Measurements from ENCODE around the gene LPP.

The LPP gene

DNA sequence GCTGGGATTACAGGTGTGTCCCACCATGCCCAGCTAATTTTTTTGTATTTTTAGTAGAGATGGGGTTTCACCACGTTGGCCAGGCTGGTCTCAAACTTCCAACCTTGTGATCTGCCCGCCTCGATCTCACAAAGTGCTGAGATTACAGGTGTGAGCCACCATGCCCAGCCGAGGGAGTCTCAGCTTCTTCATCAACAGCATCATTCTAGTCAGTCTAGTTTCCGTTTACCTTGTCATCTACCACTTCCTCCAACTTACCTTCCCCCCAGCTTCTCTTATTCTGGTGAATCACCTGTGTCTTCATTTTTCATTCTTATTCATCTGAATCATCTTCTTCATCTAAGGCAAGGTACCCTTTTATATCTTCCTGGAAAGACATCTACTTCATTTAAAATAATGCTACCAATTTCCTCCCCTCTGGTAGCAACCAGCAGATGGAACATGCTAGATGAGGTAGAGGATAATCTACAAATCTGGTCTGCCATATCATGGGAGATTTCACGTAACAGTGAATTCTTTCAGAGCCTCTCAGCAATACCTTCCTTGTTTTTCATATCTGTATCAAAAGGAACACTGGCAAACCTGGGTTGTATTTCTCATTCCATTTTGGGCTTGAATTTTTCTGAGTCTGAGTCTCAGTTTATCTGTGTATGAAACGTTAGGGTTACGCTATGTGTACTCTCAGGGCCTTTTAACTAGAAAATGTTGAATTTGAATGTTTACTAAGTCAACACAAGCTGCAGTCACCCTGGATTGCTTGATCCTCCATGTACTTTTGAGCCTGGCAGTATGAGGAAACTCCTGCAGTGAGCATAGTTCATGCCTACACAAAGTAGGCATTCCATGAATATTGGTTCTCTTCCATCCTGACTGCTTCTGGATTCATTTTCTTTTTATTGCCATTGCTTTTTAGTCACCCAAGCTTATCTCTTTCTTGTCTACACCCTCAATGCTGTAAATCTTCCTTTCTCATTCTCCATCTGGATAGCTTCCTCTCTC, 16.8 kb downstream of the LPP start:
- no peak for DNase-seq (ENCODE audit: low read depth)

DNA sequence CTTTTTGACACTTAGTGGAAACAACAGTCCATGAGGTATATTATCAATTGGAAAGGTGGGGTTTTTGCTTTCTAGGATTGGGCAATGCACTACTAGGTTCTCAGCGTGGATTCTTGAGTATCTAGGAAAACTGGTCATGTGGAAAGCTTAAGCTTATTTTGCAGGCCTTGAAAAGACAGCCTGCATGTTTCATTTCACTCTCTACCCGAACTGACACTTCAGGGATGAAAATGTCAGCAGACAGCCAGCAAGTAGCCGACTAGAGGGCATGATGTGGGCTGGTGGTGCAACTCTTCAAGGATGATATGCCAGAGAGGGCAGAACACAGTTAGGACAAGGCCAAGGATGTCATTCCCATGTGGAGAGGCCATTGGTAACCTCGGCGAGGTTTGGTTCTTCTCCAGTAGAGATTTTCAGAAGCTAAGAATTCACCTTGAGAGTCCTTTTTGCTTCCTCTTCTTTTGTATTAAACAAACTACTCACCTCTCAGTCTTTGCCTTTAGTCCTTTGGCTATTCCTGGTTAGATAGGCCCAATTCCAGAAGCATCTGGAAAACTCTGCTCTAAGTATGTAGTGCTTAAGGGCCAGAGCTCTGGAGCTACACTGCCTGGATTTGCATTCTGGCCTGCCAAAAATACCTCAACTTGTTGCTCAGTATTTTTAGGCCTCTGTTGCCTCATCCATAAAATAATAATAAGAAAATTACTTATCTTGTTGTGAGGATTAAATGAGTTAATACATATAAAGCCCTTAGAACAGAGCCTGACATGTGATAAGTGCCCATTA, 17.9 kb downstream of the LPP start:
- DNase-seq (ENCODE audit: low read depth): no peak

DNA sequence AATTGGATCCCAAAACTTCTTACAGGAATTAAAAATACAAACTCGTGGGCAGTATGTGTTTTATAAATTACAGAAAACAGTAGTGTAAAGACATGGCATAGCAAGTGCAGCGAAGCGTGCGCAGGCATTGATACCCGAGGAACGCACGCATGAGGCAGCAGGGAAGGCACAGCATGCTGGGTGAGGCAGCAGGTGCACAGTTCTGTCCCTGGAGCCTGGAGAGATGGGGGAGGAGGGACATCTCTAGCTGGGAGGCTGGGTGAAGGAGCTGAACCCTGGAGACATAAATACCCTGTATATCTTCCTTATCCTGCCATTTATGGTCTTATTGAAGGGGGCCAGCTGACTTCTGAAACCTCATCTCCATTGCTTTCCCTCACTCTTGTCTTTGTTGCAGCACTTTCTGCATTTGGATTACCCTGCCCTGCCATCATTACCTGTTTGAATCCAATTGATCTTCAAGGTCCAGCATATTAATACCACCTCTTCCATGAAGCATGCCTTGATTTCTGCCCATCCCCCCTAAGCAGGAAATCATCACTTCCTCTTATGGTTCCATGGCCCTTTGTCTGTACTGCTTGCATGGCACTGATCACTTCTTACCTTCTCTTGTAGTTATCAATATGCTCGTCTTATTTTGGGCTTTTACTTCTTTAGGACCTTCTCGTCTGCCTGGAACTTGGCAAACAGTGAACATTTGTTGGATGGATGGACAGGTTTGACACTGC, 20.5 kb downstream of the LPP start:
- no peak for DNase-seq (ENCODE audit: low read depth)

DNA sequence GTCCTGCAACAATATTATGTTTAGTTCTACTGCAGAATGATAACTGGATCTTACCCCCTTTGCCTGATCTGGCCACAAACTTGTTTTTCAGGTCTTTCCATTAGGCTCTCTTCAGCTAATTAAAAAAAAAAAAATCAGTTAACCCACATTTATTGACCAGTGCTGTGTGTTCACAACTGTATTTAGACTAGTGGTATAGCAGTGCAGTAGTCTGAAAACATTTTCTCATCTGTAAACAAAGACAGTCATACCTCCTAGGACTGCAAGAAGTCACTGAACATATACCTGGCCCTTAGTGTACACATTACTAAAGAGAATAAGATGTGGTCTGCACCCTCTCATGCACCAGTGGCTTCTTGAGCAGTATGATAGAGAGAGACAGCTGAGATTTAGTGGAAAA, 22.5 kb downstream of the LPP start:
- no peak for DNase-seq (ENCODE audit: low read depth)

DNA sequence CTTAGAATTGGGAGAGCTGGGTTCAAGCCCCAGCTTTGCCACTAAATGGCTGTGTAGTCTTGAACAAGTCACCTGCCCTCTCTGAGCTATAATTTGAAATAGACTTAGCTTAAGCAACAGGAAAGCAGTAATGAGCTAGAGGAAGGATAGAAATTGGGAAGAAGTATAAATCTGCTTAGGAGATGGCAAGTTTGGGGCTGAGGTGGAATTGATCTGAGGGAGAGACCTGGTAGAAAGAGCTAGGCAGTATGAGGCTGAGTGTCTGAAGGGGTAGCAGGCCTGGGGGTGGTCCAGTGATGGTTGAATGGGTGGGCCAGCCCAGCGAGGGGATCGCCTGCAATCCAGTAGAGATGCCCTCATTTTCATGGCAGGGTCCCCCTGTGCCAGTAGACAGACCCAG, 22.9 kb downstream of the LPP start:
- DNase-seq (ENCODE audit: low read depth): no peak

DNA sequence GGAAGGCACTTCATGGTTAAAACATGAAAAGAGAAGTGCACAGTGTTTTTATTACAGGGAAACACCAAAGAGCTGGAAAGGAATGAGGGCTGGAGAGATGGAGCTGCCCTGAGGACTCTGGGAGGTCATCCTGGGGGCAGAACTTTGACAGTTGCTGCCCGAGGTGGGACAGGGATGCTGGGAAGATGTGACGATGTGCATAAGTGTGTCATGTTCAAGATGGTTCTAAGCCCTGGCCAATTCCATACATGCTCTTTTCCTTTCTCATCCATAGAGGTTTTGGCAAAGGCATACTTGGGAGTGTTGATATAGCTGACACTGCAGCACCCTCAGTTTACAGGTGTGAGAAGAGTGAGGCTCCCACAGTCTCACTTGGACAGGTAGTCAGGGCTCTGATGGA, 23.8 kb downstream of the LPP start:
- DNase-seq (ENCODE audit: low read depth): no peak

DNA sequence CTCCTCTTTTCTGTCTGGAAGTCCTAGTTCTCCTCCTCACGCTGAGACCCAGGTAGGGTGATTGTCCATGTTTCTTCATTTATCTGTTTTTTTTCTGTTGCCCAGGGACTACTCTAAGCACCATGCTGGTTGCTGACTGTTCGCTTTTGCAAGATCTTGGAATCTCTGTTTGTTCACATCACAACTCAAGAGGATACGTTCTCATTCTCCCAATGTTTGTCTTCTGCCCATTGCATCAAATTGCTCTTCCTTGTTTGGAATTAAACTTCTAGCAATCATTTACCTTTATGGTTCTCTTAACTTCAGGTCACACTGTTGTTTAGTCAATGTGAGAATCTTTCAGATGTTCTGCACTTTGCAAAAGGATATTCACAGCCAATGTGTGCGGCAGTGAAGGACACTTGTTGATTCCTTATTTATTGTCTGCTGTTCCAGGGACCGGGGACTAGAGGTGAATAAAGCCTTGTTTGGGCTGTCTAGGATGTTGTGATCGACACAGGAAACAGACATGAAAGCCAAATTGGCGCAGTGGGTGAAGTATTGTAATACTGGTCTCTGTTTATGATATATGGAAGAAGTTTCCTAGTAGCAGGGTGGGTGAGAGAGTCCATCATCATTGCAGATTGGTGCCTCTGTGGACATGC, 24.5 kb downstream of the LPP start:
- no peak for DNase-seq (ENCODE audit: low read depth)

DNA sequence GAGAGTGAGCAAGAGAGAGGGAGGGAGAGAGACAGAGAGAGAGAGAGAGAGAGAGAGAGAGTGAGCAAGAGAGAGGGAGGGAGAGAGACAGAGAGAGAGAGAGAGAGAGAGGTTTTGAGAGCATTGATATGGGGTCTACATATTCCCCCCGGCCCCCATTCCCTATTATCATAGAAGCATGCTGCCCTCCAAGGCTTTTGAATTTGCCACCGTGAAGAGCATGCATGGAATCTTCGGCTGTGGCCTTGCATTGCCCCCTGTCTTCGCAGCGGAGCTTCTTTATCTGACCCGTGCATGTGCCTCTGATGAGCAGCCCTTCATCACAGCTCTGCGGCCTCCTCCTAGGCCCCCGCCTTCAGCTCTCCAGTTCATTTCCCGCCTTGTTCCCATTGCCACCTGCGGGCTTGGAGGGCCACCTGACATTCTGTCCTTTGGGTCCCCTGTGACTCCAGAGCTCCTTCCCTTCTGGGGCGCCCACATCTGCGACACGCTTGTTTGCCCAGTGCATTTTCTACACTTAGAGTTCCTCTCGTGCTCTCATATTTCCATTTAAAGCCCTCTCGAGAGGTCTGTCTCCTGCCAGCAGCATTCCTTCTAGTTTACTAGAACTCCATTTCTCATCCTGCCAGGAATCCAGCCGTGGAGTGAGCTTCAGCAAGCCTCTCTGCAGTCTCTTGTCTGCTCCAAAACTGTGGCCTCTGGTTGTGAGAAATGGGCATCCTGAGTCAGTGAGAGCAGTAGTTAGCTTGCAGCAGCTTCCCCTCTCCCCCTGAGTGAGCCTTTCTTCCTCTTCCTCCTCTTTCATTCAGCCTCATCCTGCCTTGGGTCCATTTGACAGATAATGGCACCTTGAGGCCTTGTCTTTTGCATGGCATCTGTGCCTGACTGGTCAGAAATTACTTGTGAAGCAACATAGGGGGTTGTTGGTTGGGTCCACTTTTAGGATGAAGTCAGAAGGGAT, 25.3 kb downstream of the LPP start:
- no peak for DNase-seq (ENCODE audit: low read depth)

DNA sequence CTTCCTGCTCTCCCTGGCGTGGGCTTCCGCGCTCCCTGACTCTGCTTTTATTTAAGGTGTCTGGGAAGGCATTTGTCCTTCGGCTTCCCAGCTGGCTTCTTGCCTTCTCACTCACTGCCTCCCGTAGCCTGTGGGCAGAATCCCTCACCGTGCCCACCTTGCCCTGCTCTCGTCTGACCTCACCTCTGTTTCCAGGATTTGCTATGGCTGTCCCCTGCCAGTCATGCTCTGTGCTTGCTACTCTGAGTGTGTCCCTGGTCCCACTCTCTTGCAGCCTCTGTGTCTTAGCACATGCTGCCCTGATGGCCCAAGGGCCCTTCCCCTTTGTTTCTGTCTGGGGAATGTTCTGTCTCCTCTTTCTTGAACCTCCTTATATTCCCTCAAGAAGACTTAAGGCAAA, 26.2 kb downstream of the LPP start:
- no peak for DNase-seq (ENCODE audit: low read depth)

DNA sequence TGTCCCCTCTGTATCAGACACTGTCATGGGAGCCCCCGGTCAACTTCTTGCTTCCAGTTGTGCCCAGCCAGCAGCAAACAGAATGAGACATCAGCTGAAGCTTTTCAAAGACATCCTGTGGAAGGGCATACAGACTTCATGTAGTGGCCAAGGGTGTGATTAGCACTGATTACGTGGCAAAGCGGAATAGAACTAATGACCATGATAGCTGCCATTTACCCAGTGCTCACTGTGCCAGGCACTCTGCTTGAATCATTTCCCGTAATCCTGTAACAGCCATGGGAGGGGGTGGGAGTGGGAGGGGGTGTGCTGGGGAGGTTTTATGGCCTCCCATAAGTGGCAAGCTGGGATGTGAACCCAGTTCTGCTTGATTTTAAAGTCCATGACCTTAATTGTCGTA, 29.5 kb downstream of the LPP start:
- no peak for DNase-seq (ENCODE audit: low read depth)

DNA sequence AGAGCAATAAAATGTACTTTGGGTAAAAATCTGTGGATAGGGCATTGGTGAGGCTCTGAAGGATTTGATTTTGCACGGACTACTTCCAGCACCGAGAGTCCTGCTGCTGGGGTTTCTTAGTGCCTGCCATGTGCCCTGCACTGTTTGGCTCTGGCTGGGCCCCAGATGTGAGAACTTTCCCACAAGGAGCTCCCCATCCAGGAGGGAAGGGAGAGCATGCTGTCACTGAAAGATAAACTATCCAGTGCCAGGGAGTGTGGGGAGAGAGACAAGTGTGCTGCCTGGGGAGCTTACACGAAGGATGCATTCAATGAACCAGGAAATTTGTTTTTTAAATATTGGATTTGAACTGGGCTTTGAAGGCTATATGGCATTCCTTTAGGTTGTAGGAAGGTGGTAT, 30.2 kb downstream of the LPP start:
- DNase-seq (ENCODE audit: low read depth): no peak

DNA sequence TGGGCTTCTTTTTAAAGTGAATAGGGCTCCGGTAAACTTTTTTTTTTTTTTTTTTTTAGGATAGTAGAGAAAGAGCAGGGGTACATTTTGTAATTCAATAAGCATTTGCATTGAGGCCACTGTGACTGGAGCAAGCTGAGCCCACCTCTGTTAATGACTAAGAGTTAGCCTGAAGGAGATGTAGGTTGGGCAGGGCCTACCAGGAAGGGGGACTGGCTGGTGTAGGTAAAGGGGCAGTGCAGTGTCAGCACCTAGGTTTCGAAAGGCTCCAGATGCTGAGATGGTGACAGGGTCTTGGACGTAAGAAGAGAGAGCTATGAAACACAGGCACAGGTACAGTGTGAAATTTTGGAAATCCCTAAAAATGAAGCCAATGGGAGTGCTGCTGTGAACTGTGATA, 30.7 kb downstream of the LPP start:
- DNase-seq (ENCODE audit: low read depth): no peak

DNA sequence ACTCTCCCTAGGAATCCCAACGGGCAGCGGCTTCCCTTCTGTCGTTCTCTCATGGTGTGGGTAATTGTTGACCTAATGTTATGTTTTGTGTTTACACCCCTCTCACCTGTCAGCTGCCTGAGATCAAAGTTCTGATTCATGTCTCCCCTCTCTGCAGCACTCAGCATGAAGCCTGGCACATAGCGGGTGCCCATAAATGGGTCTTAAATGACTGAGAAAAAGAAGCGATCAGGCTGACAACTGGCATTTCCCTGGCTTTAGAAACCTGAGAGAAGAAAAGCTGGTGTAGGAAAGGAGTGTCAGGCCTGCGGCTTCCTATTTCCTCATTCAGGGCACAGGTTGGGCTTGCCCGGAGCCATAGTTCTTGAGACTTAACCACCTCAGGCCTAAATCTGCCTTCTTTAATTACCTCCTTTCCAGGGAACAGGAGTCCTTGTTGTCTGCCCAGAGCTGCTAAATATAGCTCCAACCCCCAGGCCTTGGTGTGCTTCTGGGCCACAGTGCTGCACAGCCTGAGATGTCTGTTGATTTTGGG, 31.8 kb downstream of the LPP start:
- DNase-seq (ENCODE audit: low read depth): no peak

DNA sequence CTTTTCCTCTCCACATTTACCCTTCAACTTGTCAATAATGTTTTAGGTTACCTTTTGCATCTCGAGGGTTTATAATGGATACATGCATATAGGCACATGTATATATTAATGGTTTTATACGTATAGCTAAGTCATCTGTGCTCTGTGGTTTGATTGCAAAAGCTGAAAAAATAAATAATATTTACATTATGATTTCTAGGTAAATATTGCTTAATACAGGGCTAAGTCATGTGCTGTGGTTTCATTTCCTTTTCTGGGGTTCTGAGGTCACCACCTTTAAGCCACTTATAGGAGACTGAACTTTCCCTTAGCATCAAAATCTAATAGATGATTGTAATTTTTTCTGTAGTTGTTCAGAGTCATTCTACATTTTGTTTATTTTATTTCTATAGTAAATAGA, 33.1 kb downstream of the LPP start:
- peak; percentile 24 for DNase-seq (ENCODE audit: low read depth)

DNA sequence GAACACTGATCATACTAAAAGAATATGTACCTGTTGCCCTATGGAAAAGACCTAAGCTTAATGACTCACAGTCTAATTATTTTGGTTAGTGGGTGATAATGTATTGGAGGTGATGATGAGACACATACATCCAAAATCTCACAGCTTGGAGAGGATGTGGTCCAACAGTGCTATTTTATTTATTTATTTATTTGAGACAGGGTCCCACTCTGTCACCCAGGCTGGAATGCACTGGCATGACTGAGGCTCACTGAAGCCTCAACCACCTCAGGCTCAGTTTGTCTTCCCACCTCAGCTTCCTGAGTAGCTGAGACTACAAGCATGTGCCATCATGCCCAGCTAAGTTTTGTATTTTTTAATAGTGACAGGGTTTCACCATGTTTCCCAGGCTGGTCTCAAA, 35.0 kb downstream of the LPP start:
- no peak for DNase-seq (ENCODE audit: low read depth)

DNA sequence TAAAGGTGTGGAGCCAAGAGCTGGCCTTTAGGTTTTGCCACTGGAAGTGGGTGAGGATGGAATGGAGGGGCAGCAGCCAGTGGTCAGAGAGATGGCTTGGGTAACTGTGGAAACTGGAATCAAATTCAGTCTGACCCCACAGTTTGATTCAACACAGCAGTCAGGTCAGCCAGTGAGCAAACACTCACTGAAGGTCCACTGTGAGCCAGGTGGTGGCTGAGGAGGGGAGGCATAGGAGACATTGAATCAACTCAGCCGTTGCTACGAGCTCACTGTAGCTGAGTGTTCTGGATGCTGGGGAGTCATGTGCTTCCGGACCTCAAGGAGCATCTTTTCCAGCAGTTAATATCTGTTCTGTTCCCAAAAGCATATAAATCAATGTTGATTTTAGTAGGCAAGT, 37.5 kb downstream of the LPP start:
- no peak for DNase-seq (ENCODE audit: low read depth)

DNA sequence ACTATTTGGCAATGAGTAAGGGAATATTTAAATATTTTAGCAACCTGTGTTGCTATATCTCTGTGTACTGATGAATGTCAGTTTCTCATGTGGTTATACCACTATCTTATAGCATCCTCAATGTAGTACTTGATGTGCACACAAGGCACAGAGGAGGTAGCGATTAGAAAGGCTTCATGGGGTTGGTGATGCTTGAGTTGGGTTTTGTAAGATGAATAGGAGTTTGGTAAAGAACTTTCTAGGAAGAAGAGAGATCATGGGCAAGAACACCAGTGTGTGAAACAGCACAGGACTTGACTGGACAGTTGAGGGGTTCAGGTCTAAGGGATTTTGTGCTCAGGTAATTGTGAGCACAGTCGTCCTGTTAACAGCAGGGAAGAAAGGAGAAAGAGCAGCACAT, 38.1 kb downstream of the LPP start:
- DNase-seq (ENCODE audit: low read depth): no peak

DNA sequence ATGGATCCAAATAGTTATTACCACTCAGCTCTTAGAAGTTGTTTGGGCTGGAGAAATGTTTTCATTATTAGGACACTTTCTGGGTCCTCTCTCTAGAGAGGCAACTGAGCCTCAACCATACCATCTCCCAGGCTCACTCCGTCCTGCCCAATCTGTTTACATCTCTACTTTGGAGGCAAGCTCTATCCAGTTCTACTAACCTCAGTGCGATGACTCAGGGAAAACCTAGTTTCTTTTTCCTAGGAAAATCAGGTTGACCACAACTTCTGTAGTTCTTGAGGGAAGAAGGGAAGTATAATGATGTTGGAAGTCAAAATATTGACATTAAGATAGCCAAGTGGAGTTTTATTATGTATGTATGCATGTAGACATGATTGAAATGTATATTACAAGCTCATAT, 40.4 kb downstream of the LPP start:
- DNase-seq (ENCODE audit: low read depth): no peak

DNA sequence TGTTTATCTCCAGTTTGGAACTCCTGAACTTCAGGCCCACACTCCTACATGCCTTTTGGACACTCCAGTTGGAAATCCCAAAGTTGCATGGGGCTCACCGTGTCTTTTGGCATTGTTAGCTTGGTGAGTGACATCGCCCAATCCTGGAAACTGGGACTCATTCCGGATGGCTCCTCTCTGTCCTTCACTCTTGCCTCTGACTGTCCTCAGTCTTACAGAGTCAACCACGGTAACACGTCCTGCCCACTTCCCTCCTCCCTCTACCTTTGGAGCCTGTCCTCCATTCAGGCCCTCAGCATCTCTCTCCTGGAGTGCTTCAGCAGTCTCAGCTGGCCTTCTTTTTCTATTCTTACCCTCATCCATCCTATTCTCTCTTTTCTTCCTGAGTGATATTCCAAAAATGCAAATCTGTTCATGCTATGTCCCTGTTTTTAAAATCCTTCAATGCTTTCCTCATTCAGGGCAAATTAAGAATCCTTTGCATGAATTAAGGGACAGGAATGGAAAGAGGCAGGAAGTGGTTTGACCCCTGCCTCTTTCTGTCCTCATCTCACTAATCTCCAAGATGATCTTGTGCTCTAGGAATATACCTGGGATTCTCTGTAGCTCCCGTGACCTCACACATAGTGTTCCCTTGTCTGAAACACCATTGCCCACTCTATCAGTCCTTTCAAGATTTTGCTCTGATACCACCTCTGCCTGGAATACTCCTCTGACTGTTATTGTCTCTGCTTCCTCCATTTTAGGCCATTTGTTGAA, 42.5 kb downstream of the LPP start:
- peak; percentile 22 for DNase-seq (ENCODE audit: low read depth)

DNA sequence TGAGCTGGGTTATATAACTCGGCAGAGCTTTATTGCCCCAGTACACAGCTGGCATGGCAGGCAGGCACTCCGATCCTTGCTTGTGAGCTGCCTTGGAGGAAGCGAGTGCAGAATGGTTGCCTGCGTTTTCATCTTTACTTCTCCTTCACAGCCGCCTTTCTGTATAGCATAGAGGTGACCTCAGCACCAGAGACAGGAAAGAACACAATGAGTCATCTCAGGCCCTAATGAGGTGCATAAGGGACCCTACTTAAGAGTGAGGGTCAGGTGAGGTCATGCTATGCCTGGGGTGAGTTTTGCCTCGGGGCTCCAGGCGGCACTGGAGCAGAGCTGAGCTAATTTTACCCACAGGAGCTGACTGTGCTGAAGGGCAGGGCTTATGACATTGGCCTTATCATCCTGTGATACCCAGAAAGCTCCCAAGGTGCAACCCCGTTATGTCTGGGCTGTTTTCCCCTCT, 43.5 kb downstream of the LPP start:
- DNase-seq (ENCODE audit: low read depth): no peak

Data from HS-5 (cell line).